Activated CD4-positive, alpha-beta T cell treated with anti-CD3 and anti-CD28 coated beads, Interleukin-2, amount 50 U/mL, for 4 hours (primary cell): Measurements from ENCODE around the gene APELA.
"Not testable (repeated sequence)": the region's sequence is repeated elsewhere in the genome, so short reads cannot be mapped to it uniquely, and the experiment has no call there.

Experiments used
- DNase-seq, 2 experiments: peaks; one replicate each; pipeline ENCODE4 v3.0.0-alpha.2; 2020

The APELA gene, protein sequence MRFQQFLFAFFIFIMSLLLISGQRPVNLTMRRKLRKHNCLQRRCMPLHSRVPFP

GRCh38 chr4:164876700-164877324, at the start of gene APELA:
TSS of gene APELA (plus strand) at chr4:164877178. CDS start at chr4:164877332, 154 bp downstream.
- DNase-seq = no peak

DNA sequence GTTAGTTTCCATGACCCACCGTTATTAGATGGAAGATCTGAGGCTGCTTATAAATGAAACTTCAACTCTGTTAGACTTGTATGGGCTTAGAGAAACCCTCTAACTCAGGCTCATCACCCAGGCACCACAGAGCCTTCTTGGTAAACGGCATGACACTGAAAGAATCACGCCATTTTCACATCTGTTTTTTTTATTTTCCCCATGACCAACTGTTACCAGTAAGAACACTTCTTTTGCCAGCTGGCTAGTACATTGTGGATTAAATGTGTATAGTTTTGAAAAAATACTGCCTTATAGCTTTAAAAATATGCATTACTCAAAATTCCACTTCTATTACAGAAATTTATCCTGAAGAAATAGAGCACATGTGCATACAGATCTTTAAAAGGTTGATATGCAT, 48.0 kb upstream of the APELA start:
- no peak for DNase-seq

DNA sequence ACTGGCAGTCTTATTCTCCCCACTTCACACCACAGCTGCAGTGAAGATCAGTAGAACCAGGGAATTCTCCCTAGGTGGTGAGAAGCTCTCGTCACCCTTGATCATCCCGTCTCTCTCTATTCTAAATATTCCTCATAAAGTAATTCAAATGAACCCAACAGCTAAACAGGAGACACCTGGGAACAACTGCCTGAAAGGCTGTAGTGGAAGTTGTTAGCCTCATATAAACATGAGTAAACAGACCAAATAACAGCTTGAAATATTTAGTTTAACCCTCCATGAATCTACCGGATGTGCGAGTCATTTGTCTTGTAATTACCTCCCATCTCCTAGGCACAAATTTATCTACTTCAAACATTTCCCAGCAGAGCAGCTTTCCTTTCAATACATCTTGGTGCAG, 30.4 kb upstream of the APELA start:
- no peak for DNase-seq

DNA sequence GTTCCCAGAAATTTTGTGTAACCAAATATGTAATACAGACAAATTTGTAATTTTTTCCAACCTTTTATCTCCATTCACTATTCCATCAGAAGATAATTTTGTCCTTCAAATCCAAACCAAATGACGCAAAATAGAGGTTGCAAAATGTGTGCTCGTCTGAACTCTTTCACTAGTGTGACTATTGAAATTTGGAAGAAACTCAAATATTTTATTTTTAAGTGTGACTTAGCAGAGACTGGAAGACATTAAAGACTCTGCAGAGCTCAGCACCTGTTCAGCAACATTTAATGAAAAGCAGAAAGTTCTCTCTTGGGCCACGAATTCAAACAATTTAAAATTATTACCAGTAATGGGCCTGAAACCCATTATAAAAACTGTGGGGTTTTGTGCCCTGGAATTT, 30.0 kb upstream of the APELA start:
- no peak for DNase-seq

GRCh38 chr4:164847967-164848649, 28.9 kb upstream of the APELA start:
- no peak for DNase-seq

- no peak for DNase-seq
Observed at GRCh38 chr4:164856396-164856795, 20.6 kb upstream of the APELA start.

GRCh38 chr4:164866817-164867490, 10.0 kb upstream of the APELA start:
- no peak for DNase-seq

DNA sequence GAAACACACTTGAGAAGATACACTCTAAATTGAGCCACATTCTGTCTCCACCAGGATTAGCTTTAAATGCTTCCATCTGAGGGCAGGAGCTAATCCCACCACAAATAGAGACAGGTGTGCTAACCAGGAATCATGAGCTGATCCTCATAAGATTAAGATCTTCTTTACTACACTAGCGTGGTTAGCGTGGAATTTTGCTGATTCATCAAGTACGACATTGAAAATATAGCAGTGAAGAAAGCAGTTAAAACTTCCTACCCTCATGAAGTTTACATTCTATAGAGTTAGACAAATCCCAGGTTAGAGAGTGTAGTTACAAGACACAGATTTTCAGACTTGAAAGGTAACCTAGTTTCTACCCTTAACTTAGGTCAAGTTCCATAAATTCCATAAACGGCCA, 5.3 kb upstream of the APELA start:
- DNase-seq = no peak

DNA sequence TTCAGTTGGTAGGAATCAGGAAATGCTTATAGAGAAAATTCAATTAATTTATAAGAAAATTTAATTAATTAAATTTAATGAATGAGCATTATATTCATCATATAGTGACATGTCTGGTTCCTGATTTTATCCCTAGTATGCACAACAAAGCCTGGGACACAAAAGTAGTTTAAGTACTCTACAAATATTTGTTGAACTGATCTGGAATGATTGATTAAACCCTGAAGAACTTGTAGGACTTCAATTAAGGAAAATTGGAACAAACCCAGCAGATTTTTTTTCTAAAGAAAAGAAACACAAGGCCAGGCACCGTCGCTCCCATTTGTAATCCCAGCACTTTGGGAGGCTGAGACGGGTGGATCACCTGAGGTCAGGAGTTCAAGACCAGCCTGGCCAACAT, 4.5 kb upstream of the APELA start:
- no peak for DNase-seq

DNA sequence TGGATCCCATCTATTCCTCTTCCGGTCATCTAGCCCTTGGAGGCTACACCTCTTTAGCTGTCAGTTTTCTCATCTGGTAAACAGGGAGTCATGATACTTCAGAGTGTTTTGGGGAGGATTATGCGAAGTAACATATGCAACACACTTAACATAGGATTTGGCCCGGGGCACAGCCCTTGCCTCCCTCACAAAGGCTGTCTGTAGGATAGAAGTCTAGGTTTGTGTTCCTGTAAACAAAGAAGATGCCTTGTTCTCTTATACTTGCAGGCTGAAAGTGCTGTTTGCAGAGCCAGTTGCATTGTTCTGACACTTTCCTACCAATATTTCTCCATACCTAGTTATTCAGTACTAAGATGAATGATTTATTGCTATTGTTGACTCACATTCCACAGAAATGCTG, 2.2 kb upstream of the APELA start:
- no peak for DNase-seq

DNA sequence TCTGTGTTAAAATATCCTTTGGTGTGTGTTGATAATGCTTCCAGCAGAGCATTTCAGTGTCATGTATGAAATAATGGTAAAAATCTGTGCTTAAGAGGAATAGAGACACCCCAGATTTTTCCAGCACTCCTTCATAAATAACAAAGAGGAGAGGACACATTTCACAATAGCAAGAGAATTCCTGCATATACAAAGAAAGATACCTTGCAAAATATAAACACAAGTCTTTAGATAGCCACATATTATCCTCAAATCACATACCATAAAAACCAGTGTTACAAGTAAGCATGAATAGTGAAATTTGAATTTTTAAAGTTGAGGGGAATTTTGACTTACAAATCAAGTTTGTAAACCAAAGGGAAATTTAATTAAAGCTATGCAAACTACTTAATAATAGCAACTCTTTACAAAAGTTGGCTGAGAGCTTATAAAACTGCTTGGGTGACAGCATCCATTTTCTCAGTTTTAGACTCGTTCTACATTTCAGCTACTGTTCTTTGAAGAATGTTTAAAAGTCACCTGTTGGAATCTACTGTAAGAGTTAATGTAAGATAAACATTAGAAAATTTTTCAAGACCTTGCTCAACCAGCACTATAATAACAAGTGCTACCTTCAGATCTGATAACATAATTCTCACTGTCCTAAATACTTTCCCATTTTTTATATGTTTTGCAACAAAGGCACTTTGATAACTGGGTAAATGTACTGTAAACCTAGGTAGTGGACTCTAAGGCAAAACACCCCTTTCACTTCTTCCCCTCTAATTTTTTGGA, 3.7 kb downstream of the APELA start:
- DNase-seq = no peak

GRCh38 chr4:164888096-164888715, 11.2 kb downstream of the APELA start:
- DNase-seq = no peak

DNA sequence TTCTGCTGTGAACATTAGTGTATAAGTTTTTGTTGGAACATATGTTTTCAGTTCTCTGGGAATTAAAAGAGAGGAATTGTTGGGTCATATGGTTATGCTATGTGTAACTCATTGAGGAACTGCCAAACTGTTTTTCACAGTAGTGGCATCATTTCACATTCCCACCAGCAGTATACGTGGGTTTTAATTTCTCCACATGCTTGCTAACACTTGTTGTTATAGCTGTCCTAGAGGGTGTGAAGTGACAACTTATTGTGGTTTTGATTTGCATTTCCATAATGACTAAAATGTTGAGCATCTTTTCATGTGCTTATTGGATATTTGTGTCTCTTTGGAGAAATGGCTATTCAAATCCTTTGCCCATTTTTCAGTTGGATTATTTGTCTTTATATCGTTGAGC, 13.7 kb downstream of the APELA start:
- DNase-seq = no peak

- no peak for DNase-seq
Observed at GRCh38 chr4:164892018-164892417, 15.0 kb downstream of the APELA start.

DNA sequence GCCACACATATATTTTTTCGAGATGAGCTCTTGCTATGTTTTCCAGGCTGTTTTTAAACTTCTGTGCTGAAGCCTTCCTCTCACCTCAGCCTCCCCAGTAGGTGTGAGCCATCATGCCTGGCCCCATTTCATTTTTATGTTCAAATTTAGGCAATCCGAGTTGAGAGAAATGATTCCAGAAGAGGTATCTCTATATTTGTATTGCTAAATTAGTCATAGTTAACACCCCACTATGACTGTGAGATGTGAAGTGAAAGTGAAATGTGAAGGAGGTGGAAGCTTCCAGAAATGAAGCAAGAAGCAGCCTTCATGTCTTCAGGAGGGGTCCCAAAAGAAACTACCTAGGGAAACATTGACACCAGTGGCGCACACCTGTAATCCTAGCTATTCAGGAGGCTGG, 17.7 kb downstream of the APELA start:
- no peak for DNase-seq

DNA sequence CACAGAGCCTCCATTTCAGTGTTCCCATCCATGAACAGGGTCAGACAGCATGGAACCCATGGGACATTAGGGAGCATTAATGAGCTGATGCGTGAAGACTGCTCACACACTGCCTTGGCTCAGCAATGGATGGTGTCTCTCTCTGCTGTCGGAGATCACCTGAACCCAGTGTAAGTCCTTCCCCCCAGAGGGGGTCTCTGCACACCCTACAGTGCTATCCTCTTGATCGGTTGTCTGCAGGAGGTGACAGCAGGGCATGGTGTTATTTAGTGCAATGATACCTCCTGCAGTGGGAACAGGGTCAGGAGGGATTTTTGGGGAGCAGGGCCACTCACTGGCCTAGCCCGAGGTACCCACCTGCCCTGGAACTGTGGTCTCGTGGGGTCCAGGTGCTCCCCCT, 25.6 kb downstream of the APELA start:
- DNase-seq = no peak

- DNase-seq = no peak
Observed at GRCh38 chr4:164904336-164904735, 27.4 kb downstream of the APELA start.

GRCh38 chr4:164904941-164905340, 28.0 kb downstream of the APELA start:
- no peak for DNase-seq

DNA sequence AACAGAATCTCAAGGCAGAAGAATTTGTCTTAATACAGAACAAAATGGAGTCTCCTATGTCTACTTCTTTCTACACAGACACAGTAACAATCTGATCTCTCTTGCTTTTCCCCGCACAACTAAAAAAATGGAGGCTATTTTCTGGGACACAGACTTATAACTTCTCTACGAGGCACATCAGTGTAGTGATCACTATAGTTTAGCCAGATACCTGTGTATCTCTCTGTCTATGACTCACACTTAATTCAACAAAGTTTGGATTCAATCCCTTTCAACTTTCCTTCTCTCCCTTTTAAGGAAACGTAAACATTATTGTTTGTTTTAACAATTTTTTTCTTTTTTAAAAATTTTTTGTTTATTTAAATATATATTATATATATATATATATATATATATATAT, 29.4 kb downstream of the APELA start:
- DNase-seq = no peak

- not testable (repeated sequence) for DNase-seq
Observed at GRCh38 chr4:164913506-164913905, 36.5 kb downstream of the APELA start.

DNA sequence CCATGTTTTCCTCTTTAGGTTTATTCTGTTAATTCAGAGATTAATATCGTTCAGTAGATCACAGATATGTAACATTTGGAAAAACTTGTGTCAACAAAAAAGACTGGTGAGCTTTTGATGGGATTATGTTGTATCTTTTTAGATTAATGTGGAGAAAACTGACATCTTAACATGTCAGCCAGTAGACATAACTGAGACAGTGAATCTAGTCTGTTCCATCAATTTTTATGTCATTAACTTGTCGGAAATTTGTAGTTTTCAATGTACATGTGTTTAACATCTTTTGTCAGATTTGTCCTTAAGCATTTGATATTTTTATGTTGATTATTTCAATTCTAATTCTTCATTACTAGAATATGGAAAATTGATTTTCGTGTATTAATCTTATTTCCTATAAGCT, 42.0 kb downstream of the APELA start:
- no peak for DNase-seq

- DNase-seq = no peak
Observed at GRCh38 chr4:164924670-164925238, 47.8 kb downstream of the APELA start.

DNA sequence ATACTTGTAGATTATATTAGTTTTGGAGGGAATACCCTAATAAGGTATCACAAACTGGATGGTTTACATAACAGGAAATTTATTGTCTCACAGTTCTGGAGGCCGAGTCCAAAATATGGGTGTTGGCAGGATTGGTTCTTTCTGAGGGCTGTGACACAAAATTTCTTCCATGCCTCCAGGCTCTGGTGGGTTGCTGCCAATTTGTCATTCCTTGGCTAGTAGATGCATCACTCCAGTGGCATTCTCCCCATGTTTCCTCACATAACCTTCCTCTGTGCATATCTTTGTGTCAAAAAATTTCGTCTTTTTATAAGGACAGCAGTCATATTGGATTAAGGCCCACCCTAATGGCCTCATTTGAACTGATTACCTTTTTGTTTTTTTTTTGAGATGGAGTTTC, 49.3 kb downstream of the APELA start:
- DNase-seq = no peak
